Activated CD8-positive, alpha-beta memory T cell treated with anti-CD3 and anti-CD28 coated beads, Interleukin-2, amount 10 ng/mL, durations not matched to agents 7 days and 5 days (primary cell): ENCODE measurements around the gene GALNT7. TPM values are rescaled to one million over a fixed set of nuclear protein-coding genes. Genes with fewer than 3 reads are reported as not detected.

ENCODE experiments used
- ATAC-seq: fragments of 150-1000 bp; cut with Tn5 transposase; one replicate; pipeline ENCODE4 v1.10.0; 2021; ENCODE audit warnings: moderate library complexity
- CTCF ChIA-PET: fragments of 350-600 bp; sonication (Branson Sonifier 250); formaldehyde crosslinking; loops from one replicate; lab custom pipeline; 2021; ENCODE audit warnings: antibody characterized with exemption; lab: Charles Lee
- DNase-seq: peaks from one replicate; pipeline ENCODE4 v3.0.0-alpha.2; 2020
- H3K27ac Mint-ChIP-seq: one replicate; pipeline ENCODE4 v1.8.0; 2021; ENCODE audit warnings: mild to moderate bottlenecking, mixed read lengths
- H3K27me3 Mint-ChIP-seq: one replicate; pipeline ENCODE4 v1.8.0; 2021; ENCODE audit warnings: mixed read lengths
- H3K36me3 Mint-ChIP-seq: one replicate; pipeline ENCODE4 v1.8.0; 2021; ENCODE audit warnings: mild to moderate bottlenecking, mixed read lengths
- H3K4me1 Mint-ChIP-seq: one replicate; pipeline ENCODE4 v1.8.0; 2021; ENCODE audit warnings: mixed read lengths
- H3K4me3 Mint-ChIP-seq: one replicate; pipeline ENCODE4 v1.8.0; 2021; ENCODE audit warnings: mild to moderate bottlenecking, moderate library complexity, mixed read lengths
- H3K9me3 Mint-ChIP-seq: one replicate; pipeline ENCODE4 v1.8.0; 2022; ENCODE audit warnings: low read depth, mixed read lengths
- total RNA-seq, 2 experiments: library from RNA; stranded (reverse); gene quantifications; one replicate each; pipeline ENCODE4 v1.2.3, GENCODE V29; 2021

Gene GALNT7
- total RNA-seq, 2 experiments from 2014 or later, result 16.8 to 17.8 TPM

- Mint-ChIP-seq H3K9me3 (no peaks in the 10 kb centered on the region), H3K27ac (no peak overlapping the region), H3K4me3 (no peak overlapping the region), H3K36me3 (no peaks in the 10 kb centered on the region), H3K27me3 (no peaks in the 10 kb centered on the region), H3K4me1 (no peaks in the 10 kb centered on the region)
- no peak for DNase-seq
- CTCF ChIA-PET, result no interaction called here
- no peak for ATAC-seq
Observed at GRCh38 chr4:173146456-173146855, 22.2 kb upstream of the GALNT7 start.

- no peak overlapping the region for H3K4me3 Mint-ChIP-seq
- H3K27ac Mint-ChIP-seq, result no peak overlapping the region
- no peaks in the 10 kb centered on the region for H3K27me3 Mint-ChIP-seq
- ATAC-seq (no peak), DNase-seq (no peak)
- no peaks in the 10 kb centered on the region for H3K4me1 Mint-ChIP-seq
- H3K36me3 Mint-ChIP-seq, result no peaks in the 10 kb centered on the region
- CTCF ChIA-PET, result no interaction called here
- no peaks in the 10 kb centered on the region for H3K9me3 Mint-ChIP-seq
Observed at GRCh38 chr4:173151496-173151895, 17.1 kb upstream of the GALNT7 start.

GRCh38 chr4:173152104-173152503 is 16.5 kb upstream of the GALNT7 start:
- CTCF ChIA-PET, result no interaction called here
- H3K27me3 Mint-ChIP-seq, result no peaks in the 10 kb centered on the region
- no peak overlapping the region for H3K4me3 Mint-ChIP-seq
- H3K9me3 Mint-ChIP-seq, result no peaks in the 10 kb centered on the region
- H3K36me3 Mint-ChIP-seq, result no peaks in the 10 kb centered on the region
- H3K4me1 Mint-ChIP-seq, result no peaks in the 10 kb centered on the region
- ATAC-seq, result no peak
- H3K27ac Mint-ChIP-seq, result no peak overlapping the region
- no peak for DNase-seq

- Mint-ChIP-seq H3K36me3 (no peaks in the 10 kb centered on the region), H3K9me3 (no peaks in the 10 kb centered on the region)
- ATAC-seq, result no peak
Observed at GRCh38 chr4:173153445-173153844, 15.2 kb upstream of the GALNT7 start.

GRCh38 chr4:173159791-173160190 is 8.8 kb upstream of the GALNT7 start:
- H3K27me3 Mint-ChIP-seq, result no peaks in the 10 kb centered on the region
- H3K4me3 Mint-ChIP-seq, result no peak overlapping the region
- ATAC-seq (no peak), DNase-seq (no peak)
- peaks cover 4% of the 10 kb centered on the region for H3K36me3 Mint-ChIP-seq
- no peaks in the 10 kb centered on the region for H3K4me1 Mint-ChIP-seq
- CTCF ChIA-PET, result interaction anchor here (2.3 kb wide), 1 partner anchor 8 kb away, joined by 5 read pairs; the partner anchor contains the start of gene GALNT7
- H3K9me3 Mint-ChIP-seq, result no peaks in the 10 kb centered on the region
- H3K27ac Mint-ChIP-seq, result no peak overlapping the region

More at GRCh38 chr4:173153445-173153844, 15.2 kb upstream of the GALNT7 start:
- no peak for DNase-seq
- Mint-ChIP-seq H3K4me1 (no peaks in the 10 kb centered on the region), H3K4me3 (no peak overlapping the region), H3K27me3 (no peaks in the 10 kb centered on the region), H3K27ac (no peak overlapping the region)
- CTCF ChIA-PET, result no interaction called here

GRCh38 chr4:173160871-173161270 is 7.7 kb upstream of the GALNT7 start:
- CTCF ChIA-PET, result interaction anchor here (2.3 kb wide), 1 partner anchor 7 kb away, joined by 5 read pairs; the partner anchor contains the start of gene GALNT7

GRCh38 chr4:173161311-173161710 is 7.3 kb upstream of the GALNT7 start:
- no peaks in the 10 kb centered on the region for H3K27me3 Mint-ChIP-seq
- CTCF ChIA-PET, result no interaction called here

More at GRCh38 chr4:173160871-173161270, 7.7 kb upstream of the GALNT7 start:
- no peak overlapping the region for H3K4me3 Mint-ChIP-seq
- ATAC-seq, result no peak
- no peaks in the 10 kb centered on the region for H3K27me3 Mint-ChIP-seq
- H3K9me3 Mint-ChIP-seq, result no peaks in the 10 kb centered on the region
- DNase-seq, result no peak
- peaks cover under 1% of the 10 kb centered on the region for H3K4me1 Mint-ChIP-seq
- H3K36me3 Mint-ChIP-seq, result peaks cover 4% of the 10 kb centered on the region
- H3K27ac Mint-ChIP-seq, result no peak overlapping the region

GRCh38 chr4:173165706-173166105 is 2.9 kb upstream of the GALNT7 start:
- Mint-ChIP-seq H3K4me1 (peaks cover 22% of the 10 kb centered on the region), H3K36me3 (peaks cover 11% of the 10 kb centered on the region), H3K27ac (no peak overlapping the region), H3K4me3 (no peak overlapping the region), H3K9me3 (no peaks in the 10 kb centered on the region), H3K27me3 (no peaks in the 10 kb centered on the region)
- CTCF ChIA-PET, result no interaction called here
- DNase-seq, result no peak
- no peak for ATAC-seq

More at GRCh38 chr4:173161311-173161710, 7.3 kb upstream of the GALNT7 start:
- H3K27ac Mint-ChIP-seq, result no peak overlapping the region
- no peak for DNase-seq
- ATAC-seq, result no peak
- H3K4me3 Mint-ChIP-seq, result no peak overlapping the region
- H3K36me3 Mint-ChIP-seq, result peaks cover 6% of the 10 kb centered on the region
- peaks cover 3% of the 10 kb centered on the region for H3K4me1 Mint-ChIP-seq
- no peaks in the 10 kb centered on the region for H3K9me3 Mint-ChIP-seq

- Mint-ChIP-seq H3K27ac (no peak overlapping the region), H3K4me3 (no peak overlapping the region), H3K36me3 (peaks cover 11% of the 10 kb centered on the region), H3K27me3 (no peaks in the 10 kb centered on the region), H3K9me3 (no peaks in the 10 kb centered on the region), H3K4me1 (peaks cover 30% of the 10 kb centered on the region)
- ATAC-seq (no peak), DNase-seq (no peak)
- CTCF ChIA-PET, result no interaction called here
Observed at GRCh38 chr4:173166491-173166890, 2.1 kb upstream of the GALNT7 start.

- H3K27ac Mint-ChIP-seq, result peak overlapping the region; percentile 83
- CTCF ChIA-PET, result interaction anchor here (1.0 to 1.8 kb wide), 5 partner anchors 8 to 154 kb away, joined by 3 to 8 read pairs (median 4); no protein-coding TSS in a partner anchor
Observed at GRCh38 chr4:173167758-173168395, 734 bp upstream of the GALNT7 start.

GRCh38 chr4:173169178-173169427 is 492 bp downstream of the GALNT7 start:
- Mint-ChIP-seq H3K36me3 (peaks cover 10% of the 10 kb centered on the region), H3K4me1 (peaks cover 33% of the 10 kb centered on the region), H3K27ac (no peak overlapping the region), H3K4me3 (no peak overlapping the region), H3K27me3 (no peaks in the 10 kb centered on the region), H3K9me3 (no peaks in the 10 kb centered on the region)
- no peak for ATAC-seq
- CTCF ChIA-PET, result interaction anchor here (1.0 to 1.8 kb wide), 4 partner anchors 88 to 167 kb away, joined by 3 to 4 read pairs (median 4); no protein-coding TSS in a partner anchor
- no peak for DNase-seq

More at GRCh38 chr4:173167758-173168395, 734 bp upstream of the GALNT7 start:
- peaks cover 31% of the 10 kb centered on the region for H3K4me1 Mint-ChIP-seq
- DNase-seq (peak; percentile 51), ATAC-seq (peak; percentile 11)
- H3K36me3 Mint-ChIP-seq, result peaks cover 11% of the 10 kb centered on the region
- no peaks in the 10 kb centered on the region for H3K9me3 Mint-ChIP-seq
- H3K27me3 Mint-ChIP-seq, result no peaks in the 10 kb centered on the region
- H3K4me3 Mint-ChIP-seq, result peak overlapping the region; percentile 85

- Mint-ChIP-seq H3K36me3 (peaks cover 8% of the 10 kb centered on the region), H3K9me3 (no peaks in the 10 kb centered on the region), H3K4me1 (peaks cover 33% of the 10 kb centered on the region), H3K4me3 (peak overlapping the region; percentile 83), H3K27me3 (no peaks in the 10 kb centered on the region), H3K27ac (peak overlapping the region; percentile 85)
- ATAC-seq (peak; percentile 75), DNase-seq (peak; percentile 76)
- CTCF ChIA-PET, result interaction anchor here (1.0 to 1.8 kb wide), 4 partner anchors 53 to 167 kb away, joined by 3 to 4 read pairs (median 3); no protein-coding TSS in a partner anchor
Observed at GRCh38 chr4:173169428-173170181, 994 bp downstream of the GALNT7 start.

- DNase-seq, result no peak
- ATAC-seq, result no peak
- Mint-ChIP-seq H3K4me1 (peaks cover 33% of the 10 kb centered on the region), H3K9me3 (no peaks in the 10 kb centered on the region), H3K36me3 (peaks cover 8% of the 10 kb centered on the region), H3K4me3 (peak overlapping the region; percentile 83), H3K27me3 (no peaks in the 10 kb centered on the region), H3K27ac (peak overlapping the region; percentile 85)
- CTCF ChIA-PET, result interaction anchor here (1.0 to 1.8 kb wide), 4 partner anchors 54 to 166 kb away, joined by 3 to 4 read pairs (median 3); no protein-coding TSS in a partner anchor
Observed at GRCh38 chr4:173170182-173170778, 1.7 kb downstream of the GALNT7 start.
